HG03354 (cell line): ENCODE measurements around the gene SPPL2A.

ENCODE experiments used
- ATAC-seq: cut with Tn5 transposase; IDR thresholded peaks from one replicate; pipeline ENCODE4 v1.9.1; 2021; ENCODE audit warnings: mild to moderate bottlenecking; ENCODE audit not compliant: unreplicated experiment, poor library complexity, severe bottlenecking

Gene SPPL2A

GRCh38 chr15:50777042-50777441 lies 11.5 kb upstream of the SPPL2A start:
- ATAC-seq, result no peak

GRCh38 chr15:50774450-50774849 lies 8.9 kb upstream of the SPPL2A start:
- no peak for ATAC-seq

GRCh38 chr15:50773389-50773788 lies 7.9 kb upstream of the SPPL2A start:
- no peak for ATAC-seq

- ATAC-seq, result no peak
These were observed 1.9 kb upstream of the SPPL2A start for GRCh38 chr15:50767332-50767861.

- peak; percentile 41 for ATAC-seq
These were observed 878 bp downstream of the SPPL2A start for GRCh38 chr15:50764461-50765194.

- no peak for ATAC-seq
These were observed 6.7 kb downstream of the SPPL2A start for GRCh38 chr15:50758712-50759205.

GRCh38 chr15:50753463-50753862 lies 12.0 kb downstream of the SPPL2A start:
- no peak for ATAC-seq

GRCh38 chr15:50751394-50751793 lies 14.1 kb downstream of the SPPL2A start:
- ATAC-seq, result no peak

GRCh38 chr15:50750227-50750705 lies 15.2 kb downstream of the SPPL2A start:
- ATAC-seq, result no peak

- no peak for ATAC-seq
These were observed 18.0 kb downstream of the SPPL2A start for GRCh38 chr15:50747523-50747922.

GRCh38 chr15:50744601-50745000 lies 20.9 kb downstream of the SPPL2A start:
- no peak for ATAC-seq

- ATAC-seq, result no peak
These were observed 24.6 kb downstream of the SPPL2A start for GRCh38 chr15:50740955-50741354.

- ATAC-seq, result no peak
These were observed 28.7 kb downstream of the SPPL2A start for GRCh38 chr15:50736823-50737222.

GRCh38 chr15:50735156-50735555 lies 30.4 kb downstream of the SPPL2A start:
- no peak for ATAC-seq

GRCh38 chr15:50726315-50726714 lies 39.2 kb downstream of the SPPL2A start:
- no peak for ATAC-seq

- ATAC-seq, result no peak
These were observed 46.8 kb downstream of the SPPL2A start for GRCh38 chr15:50718700-50719125.

GRCh38 chr15:50712018-50712417 lies 53.5 kb downstream of the SPPL2A start:
- ATAC-seq, result no peak

GRCh38 chr15:50710585-50710984 lies 54.9 kb downstream of the SPPL2A start:
- no peak for ATAC-seq

- no peak for ATAC-seq
These were observed 57.6 kb downstream of the SPPL2A start for GRCh38 chr15:50707878-50708427.

- no peak for ATAC-seq
These were observed 62.7 kb downstream of the SPPL2A start for GRCh38 chr15:50702762-50703334.

- ATAC-seq, result no peak
These were observed 67.4 kb downstream of the SPPL2A start for GRCh38 chr15:50698101-50698500.
